GM10847 (cell line): ENCODE measurements around the gene ADM2.

ENCODE experiments used
- POLR2A ChIP-seq: IDR thresholded peaks from 2 replicates; pipeline ENCODE4 v1.6.1; 2011; ENCODE audit not compliant: insufficient read length; ENCODE audit errors: extremely low read depth

ADM2 gene

DNA sequence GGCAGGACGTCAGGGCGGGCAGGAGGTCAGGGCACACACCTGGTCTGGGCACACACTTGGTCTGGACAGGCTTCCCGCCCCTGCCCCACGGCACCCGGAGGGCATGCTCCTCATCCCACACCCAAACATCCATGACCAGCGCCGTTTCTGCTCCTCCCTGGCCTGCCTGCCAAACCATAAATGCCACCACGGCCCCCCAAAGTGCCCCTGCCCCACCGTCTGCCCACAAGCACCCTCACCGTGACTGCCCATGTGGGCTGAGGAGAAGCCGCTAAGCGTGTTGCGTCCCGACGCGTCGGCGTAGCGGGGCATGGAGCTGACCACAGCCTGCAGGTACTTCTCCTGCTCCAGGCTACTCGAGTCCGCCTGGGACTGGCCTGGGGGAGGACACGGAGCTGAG, 22.3 kb upstream of the ADM2 start:
- TF ChIP-seq POLR2A, result no peak

DNA sequence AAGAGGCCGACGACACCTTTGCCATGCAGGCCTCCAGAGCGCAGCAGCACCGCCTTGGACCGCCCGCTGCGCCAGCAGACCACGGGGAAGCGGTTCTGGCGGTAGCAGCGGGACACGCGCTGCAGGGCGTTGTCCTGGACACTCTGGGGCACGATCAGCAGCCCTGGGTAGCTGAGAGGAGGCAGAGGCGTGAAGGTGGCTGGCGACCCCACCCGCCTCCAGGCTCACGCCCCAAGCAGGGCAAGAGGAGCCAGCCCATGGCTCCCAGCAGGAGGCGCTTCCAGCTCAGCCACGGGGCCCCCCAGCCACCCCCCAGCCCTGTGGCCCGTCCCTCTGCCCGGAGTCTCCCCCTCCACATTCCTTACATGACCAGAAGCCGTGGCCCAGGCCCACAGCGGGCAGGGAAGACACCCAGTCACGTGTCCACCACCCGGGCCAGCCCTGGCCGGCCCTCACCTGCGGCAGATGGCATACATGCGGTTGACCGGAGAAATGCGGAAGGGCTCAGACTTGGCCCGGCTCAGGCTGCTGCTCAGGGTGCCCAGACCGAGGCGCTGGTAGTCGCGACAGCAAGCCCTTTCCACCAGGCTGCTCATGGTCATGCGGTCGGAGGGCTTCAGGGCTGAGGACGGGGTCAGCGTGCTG, 21.7 kb upstream of the ADM2 start:
- no peak for TF ChIP-seq POLR2A

DNA sequence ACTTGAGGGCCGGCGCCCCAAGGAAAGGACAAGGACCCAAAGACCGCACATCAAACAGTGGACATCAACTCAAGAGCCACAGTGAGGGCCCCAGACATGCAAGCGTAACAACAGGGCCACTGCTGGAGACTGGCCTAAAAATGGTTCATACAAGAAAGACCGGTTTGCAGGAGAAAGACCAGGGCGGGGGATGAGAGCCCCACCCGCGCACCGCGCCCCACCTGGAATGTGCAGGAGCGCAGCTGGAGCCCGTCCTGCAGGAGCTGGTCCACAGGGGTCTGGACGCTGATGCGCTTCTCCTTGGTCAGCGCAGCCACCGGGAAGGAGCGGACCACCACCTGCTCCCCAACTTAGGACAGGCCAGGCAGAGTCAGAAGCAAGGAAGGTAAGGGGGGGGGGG, 20.4 kb upstream of the ADM2 start:
- no peak for TF ChIP-seq POLR2A

DNA sequence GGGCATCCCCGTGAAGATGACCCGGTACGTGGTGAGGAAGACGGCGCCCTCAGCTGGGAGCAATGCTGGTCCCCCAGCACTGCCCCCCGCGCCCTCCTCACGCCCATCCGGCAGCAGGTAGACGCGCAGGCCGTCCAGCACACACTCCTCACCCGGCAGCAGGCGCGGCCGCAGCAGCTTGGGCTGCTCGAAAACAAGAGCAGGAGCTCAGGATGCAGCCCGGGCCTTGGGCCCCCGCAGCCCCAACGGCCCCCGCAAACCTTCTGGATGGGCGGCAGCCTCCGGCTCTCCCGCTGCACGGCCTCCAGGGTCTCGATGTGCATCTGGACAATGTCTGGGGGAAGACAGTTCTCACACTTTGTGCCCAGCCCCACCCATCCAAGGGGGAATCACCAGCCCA, 19.8 kb upstream of the ADM2 start:
- no peak for TF ChIP-seq POLR2A

DNA sequence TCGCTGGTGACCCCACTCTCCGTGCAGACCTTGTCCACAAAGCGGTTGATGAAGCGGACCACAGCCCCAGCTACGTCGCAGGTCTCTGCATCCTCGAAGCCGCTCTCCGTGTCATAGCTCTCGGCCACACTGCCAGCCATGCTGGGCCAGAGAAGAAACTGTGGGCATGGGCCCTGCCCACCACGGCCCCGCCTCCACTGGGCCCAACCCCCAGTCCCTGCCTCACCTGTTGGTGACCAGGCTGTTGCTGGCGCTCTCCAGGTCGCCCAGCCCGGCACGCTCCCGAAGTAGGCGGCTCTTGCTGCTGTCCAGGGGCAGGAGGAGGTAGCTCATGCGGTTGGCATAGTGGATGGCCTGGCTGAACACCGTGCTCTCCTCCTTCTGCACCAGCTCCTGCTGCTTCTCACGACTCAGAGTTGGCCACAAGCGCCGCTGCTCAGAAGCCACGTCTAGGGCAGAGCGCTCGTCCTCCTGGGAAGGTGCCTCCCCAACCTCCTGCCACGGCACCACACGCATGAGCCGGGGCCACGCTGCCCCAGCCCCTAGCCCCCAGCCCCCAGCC, 19.3 kb upstream of the ADM2 start:
- no peak for TF ChIP-seq POLR2A

DNA sequence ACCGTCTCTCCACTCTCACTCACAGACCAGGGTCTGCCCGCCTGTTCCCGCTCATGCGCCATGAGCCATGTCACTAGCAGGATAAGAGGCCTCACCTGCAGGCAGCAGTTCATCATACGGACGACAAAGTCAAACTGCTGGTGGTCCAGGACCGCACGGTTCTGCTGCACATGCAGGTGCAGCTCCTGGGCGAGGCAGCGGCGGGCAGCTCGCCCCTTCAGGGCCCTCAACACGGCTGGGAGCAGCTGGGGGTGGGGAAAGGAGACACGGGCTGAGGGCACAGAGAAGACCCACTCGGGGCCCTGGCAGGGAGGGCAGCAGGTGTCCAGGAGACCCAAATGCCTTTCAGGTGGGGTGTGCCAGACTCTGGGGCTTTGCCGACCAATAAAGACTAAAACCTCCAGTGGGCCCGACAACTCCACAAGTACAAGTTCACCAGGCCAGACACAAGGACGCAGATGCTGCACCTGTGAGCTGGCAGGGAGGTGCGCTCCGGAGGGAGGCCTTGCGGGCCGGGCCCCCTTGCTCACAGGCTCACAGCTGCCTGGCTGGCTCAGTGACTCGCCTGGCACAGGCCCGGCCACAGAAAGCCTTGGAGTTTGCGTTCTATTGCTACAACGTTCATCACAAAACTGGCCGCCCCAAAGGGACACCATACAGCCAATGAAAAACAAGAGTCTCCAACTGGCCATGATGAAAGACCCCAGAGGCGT, 18.0 kb upstream of the ADM2 start:
- no peak for TF ChIP-seq POLR2A

DNA sequence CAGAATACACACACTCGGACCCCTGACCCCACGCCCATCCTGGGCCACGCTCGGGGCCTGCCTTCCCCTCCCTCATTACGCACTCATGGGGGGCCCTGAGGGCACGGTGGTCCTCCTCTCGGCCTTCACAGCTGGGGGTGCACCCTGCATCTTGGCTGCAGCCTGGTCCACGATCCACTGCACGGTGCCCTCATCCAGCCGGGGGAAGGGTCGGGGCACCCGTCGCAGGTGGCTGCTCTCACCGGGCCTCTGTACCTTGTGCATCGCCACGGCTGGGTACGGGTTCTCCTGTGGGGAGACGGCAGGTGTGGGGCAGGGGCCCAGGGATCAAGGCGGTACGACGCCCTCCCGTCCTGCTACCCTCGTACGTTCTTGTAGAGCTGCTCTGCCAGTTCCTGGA, 16.9 kb upstream of the ADM2 start:
- no peak for TF ChIP-seq POLR2A

DNA sequence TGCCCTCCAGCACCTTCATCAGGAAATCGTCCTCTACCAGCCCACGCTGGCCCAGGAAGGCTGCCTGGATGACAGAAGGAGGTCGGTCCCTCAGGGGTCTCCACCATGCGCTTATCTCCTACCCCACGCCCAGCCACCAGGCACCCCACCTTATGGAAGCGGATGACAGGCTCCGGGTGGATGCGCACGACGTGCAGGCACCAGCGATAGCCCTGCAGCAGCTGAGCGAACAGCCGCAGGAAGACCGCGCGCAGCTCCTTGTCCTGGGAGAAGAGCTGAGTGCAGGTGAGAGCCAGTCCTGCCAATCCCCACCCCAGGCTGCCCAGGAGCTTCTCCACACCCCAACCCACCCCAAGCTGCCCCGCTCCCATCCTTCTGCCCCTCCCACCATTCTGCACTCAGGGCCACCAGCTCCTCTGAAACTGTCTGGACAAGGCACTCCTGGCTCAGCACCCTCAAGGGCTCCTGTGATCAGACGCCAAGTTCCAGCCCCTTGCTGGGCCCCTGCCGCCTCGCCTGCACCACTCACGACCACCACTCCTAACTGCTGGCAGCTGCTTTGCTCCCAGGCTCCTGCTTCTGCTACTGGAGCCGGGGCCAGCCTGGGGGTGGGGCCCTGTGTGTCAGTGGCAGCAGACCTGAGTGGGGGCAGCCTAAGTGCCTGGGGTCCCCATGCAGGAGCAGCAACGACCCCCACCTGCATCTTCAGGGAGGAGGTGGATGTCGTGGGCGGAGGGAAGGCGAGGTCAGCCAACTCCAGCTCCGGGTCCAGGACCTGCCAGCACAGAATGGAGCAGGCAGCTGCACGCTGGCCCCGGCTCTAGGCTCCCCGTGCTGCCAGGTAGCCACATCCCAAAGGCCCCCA, 16.0 kb upstream of the ADM2 start:
- no peak for TF ChIP-seq POLR2A

DNA sequence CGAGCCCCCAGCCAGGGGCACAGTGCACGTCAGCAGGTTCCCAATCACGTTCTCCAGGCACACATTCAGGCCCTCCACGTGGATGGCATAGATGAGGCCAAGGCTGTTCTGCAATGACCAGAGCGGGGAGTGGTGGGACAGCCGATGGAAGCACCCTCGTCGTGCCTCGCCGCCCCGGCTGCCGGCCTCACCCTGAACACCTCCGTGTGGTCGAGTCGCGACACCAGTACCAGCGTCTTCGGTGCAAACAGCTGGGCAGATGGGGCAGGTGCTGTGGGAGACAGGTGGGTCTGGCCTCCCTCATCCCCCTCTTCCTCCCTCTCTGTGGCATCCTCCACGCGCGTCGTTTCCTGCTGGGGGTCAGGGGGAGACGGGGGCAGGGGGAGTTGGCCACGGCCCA, 14.0 kb upstream of the ADM2 start:
- TF ChIP-seq POLR2A, result no peak

DNA sequence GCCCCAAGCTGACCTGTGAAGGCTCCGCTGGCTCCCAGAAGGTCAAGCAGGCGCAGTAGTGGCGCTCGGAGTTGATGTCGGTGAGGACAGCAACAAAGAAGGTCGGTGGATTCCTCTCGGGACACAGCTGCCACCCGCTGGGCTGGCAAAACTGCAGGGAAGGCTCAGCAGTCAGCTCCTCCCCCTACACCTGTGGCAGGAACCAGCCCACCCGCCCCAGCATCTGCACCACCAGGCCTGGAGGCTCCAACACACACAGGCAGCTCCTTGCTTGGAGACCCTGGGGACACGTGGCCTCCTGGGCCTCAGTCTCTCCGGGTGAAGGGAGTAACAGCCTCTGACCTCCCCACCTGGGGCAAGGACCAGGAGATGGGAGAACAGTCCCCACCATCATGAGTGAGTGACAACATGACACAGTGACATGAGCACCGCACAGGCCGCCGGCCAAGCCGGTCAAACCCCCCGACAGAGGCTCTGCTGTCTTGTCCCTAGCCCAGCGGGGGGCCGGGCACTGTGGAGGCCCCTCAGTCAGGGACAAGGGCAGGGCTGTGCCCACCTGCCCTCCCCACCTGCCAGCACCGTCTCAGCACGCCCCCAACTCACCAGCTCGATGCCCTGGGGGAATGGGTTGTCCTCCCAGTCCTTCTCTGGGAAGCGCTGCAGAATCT, 13.4 kb upstream of the ADM2 start:
- TF ChIP-seq POLR2A, result no peak

DNA sequence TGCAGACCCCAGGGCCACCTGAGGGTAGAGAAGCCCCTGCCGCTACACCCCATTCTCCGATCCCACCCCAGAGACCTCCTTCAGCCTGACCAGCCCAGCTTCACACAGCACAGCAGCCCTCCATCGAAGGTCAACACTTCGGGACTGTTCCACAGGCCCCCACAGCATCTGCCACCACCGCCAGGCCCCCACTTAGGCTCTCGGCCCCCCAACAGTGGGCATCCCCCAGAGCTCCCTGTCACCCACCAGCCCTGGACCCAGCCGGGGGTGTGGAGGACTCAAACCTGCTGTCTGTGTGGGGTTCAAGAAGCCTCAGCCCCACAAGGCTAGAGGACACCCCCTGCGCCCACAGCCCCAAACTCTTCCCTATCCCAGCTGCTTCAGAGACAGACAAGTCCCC, 12.7 kb upstream of the ADM2 start:
- no peak for TF ChIP-seq POLR2A

DNA sequence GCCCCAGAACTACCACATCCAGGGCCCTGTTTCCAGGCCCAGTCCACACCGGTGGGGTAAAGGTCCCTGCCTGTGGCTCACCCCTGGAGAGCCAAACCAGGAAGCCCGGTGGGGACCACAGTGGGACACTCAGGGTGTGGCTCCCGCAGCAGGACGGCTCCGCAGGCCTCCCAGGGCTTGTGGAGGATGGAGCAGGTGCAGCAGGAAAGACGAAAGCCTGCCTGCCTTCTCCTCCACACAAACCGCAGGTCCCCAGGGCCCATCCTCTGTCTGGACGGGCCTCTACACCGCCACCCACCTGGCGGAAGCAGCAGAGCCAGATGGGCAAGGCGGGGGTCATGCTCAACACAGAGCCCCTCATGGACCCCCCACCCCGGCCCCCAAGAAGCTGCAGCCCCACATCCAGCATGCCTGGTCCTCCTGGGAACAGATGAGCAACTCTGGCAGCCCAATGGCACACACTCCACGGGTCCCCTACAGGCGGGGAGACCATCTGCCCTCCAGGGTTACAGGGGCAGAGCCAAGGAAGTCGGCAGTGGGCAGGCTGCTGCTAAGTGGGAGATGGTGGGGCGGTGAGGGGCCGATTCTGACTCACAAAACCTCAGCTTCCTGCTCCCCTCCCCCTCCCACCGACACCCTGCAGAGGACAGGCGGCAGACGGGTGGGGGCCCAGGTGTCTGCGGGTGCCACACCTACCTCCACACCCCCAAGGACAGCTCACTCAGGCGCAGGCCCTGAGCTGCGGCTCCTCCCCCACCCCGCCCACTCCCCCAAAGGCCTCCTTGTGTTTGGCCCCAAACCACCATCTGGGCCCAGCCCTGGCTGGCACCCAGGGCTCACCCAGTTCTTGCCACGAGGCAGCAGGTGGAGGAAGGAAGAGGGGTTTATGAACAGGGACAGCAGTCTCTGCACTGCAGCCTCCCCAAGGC, 11.7 kb upstream of the ADM2 start:
- TF ChIP-seq POLR2A, result peak; percentile 25

DNA sequence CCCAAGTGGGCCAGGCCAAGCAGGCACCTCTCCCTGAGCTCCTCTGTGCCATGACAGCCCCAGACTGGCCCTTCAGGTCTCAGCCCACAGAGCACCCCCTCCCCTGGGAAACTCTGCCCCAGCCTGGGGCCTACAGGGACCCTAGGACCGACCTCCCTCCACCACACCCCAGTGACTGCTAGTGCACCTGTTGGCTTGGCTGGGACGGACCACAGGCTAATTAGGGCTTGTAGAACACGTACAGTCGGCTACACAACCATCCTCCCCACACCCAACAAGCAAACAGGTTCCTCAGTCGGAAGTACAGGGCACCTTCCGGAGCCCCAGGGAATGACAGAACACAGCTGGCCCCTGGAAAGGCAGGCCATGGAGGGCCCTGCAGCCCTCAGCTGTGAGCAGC, 10.9 kb upstream of the ADM2 start:
- TF ChIP-seq POLR2A, result no peak

DNA sequence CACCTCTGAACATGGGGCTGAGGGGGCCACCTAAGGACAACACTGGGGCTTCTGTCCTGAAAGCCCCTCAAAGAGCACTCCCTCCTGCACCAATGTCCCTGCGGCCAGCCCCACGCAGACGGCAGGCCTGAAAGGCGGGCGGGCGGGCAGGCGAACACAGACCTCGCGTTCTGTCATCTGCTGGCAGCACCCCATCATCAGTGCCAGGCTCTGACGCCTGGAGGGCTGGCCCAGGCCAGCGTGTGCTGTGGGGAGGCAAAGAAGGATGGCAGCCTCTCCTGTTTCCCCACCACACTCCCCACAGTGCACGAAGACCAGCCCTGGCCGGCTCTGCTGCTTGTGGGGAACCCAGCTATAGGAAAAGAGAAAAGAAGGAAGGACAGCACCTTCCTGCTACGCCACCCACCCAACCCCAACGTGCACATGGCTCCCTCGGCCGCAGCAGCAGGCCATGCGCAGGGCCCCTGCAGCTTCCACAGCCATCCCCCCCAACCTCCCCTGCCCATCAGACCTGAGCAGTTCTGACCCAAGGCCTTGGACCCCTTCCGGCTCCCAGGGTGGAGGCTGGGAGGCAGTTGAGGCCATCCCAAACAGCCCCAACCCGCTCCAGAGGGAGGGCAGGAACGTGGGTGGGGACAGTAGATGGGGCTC, 10.0 kb upstream of the ADM2 start:
- TF ChIP-seq POLR2A, result no peak
